ENCODE data around the gene SLC6A6.

Gene SLC6A6

DNA sequence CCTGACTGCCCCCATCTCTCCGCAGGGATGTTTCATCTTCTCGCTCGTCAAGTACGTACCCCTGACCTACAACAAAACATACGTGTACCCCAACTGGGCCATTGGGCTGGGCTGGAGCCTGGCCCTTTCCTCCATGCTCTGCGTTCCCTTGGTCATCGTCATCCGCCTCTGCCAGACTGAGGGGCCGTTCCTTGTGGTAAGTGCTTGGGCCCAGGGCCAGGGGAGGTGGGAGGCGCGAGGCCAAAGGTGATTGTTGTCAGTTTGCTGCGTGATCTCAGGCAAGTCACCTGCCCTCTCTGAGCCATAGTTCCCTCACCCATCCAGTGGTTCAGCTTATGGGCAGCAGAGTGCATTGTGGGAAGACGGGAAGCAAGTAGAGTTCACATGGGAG is 79.2 kb downstream of the SLC6A6 start:
- DNase-seq (ENCODE audit: low read depth in 2 of 3, low spot score in 2 of 3): no peak

DNA sequence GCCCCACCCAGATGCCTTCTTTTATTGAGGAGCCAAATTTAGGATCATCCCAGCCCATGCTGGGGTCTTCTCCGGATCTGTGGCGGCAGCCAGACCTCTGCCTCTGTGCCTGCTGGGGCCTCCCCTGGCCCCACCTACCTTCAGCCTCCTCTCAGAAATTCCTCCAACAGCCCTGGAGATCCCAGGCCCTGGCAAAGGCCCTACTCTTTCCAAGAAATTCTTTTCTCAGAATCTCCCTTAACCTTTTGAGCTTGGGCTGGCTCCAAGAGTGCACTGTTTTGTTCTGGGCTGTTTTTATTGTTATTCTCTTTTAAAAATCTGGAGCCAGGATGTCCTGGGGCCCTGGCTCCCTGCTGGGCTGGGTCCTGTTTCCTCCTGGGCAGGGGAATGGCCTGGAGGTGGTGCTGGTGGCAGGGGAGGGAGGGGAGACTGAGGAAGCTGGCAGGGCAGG is 79.9 kb downstream of the SLC6A6 start:
- no peak for DNase-seq (ENCODE audit: low read depth in 2 of 3, low spot score in 2 of 3)

DNA sequence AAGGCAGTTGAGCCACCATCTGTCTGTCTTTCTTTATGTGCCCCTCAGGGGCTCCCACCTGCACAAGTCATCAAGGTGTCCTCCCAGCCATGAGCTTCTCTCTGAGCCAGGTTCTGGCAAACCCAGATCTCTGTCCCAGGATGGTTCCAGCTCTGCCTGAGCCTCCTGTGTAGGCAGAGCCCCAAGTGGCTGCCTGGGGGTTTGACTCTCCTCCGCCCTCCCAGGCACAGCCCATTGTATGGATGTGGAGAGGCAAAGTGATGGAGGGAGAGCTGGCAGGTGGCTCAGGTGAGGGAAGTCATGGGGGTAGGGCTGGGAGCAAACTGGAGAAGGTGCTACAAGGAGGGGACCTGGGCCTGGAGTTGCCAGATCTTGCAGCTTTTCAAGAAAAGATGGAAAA is 80.9 kb downstream of the SLC6A6 start:
- DNase-seq (ENCODE audit: low read depth in 2 of 3, low spot score in 2 of 3): no peak

DNA sequence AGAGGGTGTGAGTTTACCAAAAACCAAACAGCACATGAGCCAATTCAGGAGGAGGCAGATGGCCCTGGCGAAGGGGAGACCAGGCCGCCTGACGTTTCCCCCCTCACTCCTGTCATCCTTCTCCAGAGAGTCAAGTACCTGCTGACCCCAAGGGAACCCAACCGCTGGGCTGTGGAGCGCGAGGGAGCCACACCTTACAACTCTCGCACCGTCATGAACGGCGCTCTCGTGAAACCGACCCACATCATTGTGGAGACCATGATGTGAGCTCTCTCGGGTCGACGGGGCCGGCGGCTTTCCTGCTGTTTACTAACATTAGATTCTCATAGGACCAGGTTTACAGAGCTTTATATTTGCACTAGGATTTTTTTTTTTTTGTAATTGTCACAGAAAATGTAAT is 82.3 kb downstream of the SLC6A6 start:
- DNase-seq (ENCODE audit: low read depth in 2 of 3, low spot score in 2 of 3): no peak

DNA sequence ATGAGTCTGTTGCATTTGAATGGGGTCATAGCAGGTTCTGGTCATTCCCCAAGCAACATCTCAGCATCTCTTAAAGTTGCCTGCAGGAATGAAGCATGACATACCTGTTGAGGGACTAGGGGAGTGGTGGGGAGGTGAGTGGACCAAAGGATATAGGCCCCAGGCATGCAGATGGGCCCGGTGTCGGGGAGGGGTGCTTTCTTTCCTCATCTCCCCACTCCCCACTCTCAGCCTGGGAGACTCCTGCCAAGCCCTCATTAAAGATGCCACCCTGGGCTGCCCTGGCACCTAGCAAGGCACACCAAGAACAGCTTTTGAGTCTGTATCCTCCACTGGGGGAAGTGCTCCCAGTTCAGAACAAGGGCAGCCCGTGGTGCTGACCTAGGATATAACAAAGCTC is 83.6 kb downstream of the SLC6A6 start:
- DNase-seq (ENCODE audit: low read depth in 2 of 3, low spot score in 2 of 3): no peak

DNA sequence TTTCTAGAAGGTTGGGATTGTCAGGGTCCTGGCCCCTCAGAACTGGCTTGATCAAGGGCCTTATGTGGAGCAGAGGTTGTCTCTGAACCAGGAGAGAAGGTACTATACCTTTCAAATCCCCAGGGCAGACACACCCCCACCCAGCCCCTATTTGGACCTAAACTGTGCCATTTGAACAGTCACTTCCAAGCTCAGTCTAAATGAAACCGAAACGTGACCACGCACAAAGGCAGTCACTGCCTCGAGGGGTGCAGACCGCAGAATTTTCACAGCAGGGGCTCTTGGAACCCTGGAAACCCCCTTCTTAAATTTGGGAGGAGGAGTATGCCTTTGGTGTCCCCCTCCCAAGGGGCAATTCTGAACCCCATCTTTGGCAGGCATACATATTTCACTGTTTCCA is 84.1 kb downstream of the SLC6A6 start:
- DNase-seq (ENCODE audit: low read depth in 2 of 3, low spot score in 2 of 3): no peak

DNA sequence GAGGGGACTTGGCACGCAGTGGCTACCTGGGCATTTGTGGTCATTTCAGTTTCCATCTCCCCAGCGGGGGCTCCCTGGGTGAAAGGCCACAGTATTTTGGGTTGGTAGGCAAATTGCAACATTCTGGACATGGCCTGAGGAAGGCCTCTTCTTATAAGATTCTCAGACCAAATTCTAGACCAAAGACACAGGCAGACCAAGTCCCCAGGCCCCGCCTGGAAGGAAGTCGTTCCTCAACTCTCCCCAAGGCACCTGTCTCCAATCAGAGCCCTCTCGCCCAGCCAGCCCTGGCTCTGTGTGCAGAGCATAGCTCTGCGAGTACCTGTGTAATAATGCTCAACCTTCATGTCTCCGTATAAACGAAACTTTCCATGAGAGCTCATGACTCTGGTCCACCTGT is 84.7 kb downstream of the SLC6A6 start:
- DNase-seq (ENCODE audit: low read depth in 2 of 3, low spot score in 2 of 3): no peak

DNA sequence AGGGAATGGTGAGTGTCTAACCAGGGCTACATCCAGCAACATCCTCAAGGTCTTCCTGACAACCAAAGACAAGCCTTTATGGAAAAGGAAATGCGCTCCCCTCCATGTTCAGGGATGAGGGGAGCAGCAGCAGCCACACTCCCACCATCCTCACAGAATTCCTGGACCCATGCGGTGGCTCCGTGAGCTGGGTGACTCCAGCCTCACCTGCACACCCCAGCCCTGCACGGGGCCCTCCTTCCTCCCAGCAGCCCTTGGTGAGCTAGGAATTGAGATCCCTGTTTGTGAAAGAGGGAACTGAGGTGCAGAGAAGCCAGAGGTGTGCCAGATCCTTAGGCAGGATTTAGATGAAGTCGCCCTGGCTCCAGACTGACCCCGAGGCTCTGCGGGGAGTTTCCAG is 85.4 kb downstream of the SLC6A6 start:
- DNase-seq (ENCODE audit: low read depth in 2 of 3, low spot score in 2 of 3): no peak

DNA sequence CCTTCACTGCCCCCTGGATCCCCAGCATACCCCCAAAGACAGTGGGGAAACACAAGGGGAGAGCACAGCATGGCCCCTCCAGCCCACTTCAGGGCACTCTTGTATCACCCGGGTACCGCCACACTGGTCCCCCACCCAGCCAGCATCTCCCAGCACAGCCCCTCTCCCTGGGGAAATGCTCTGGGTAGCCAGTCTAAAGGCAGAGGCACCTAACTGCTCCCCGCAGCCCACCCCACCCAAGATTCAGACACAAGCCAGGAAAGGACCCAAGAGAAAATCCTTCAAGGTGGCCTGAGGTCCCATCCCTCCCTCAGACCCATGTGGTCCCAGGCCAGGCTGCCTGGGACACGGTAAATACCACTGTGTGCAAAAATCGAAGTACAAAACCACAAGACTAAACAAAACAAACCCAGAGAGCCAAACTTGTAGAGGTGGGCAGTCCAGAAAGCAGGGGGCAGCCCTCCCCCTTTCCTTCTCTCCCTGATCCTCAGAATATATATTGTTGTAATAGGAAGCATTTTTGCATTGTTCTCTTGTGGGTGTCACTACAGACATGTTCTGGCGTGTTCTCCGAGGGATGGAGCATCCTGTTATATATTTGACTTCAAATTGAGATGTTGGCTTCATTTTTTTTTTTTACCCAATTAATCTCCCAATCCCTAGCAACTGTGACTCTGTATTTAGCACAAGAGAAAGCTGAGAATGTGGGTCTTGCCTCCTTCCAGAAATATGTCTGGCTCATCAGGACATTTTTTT is 86.1 kb downstream of the SLC6A6 start:
- DNase-seq (ENCODE audit: low read depth in 2 of 3, low spot score in 2 of 3): no peak

DNA sequence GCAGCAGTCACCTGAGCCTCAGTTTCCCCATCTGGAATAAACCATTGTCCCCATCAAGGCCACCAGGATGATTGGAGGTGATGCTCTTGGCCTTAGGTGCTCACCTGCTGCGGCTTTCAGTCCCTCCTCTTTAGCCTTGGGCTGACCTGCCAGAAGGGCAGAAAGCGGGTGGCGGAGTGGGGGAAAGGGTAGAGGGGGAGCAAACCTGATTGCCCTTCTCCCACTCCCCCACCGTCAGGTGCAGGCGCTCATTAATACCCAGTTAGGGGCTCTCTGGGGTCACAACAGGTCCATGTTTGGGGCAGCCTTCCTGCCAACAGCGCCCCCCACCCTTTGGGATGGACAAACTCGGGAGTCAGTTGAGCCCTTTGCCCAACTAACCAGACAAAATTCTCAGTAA is 87.2 kb downstream of the SLC6A6 start:
- DNase-seq (ENCODE audit: low read depth in 2 of 3, low spot score in 2 of 3): no peak

DNA sequence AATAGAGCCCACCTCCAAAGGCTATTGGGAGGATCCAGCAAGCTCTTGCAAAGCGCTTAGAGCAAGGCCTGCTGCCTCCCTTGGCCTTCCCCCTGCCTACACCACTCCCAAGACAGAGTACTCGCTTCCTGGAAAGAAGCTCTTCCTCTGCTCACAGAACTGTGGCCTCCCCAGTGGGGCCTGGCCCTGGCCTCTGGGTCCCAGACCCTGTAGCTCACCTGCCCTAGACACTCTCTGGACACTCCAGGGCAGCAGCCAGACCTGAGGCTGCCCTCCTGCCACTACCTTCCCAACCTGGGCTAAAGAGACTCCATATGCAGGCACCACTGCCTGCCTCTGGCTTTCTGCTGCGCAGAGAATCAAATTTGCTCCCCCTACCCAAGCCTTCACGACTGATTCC is 87.8 kb downstream of the SLC6A6 start:
- no peak for DNase-seq (ENCODE audit: low read depth in 2 of 3, low spot score in 2 of 3)

DNA sequence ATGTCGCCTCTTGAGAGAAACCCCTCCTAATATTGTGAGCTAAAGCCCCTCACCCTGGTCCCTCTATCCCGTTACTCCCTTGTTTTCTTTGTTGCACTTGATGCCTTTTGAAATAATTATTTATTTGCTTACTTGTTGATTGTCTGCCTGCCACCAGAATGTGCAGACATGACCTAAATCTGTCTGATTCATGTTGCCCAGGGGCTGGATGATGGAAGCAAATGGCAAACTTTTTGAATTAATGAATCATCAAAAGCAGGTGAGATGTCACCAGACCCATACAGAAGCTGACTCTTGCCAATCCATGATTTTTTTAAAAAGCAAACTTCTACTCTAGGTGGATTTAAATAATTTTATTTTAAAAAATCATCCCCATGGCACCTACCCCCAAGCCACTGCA is 88.4 kb downstream of the SLC6A6 start:
- no peak for DNase-seq (ENCODE audit: low read depth in 2 of 3, low spot score in 2 of 3)

DNA sequence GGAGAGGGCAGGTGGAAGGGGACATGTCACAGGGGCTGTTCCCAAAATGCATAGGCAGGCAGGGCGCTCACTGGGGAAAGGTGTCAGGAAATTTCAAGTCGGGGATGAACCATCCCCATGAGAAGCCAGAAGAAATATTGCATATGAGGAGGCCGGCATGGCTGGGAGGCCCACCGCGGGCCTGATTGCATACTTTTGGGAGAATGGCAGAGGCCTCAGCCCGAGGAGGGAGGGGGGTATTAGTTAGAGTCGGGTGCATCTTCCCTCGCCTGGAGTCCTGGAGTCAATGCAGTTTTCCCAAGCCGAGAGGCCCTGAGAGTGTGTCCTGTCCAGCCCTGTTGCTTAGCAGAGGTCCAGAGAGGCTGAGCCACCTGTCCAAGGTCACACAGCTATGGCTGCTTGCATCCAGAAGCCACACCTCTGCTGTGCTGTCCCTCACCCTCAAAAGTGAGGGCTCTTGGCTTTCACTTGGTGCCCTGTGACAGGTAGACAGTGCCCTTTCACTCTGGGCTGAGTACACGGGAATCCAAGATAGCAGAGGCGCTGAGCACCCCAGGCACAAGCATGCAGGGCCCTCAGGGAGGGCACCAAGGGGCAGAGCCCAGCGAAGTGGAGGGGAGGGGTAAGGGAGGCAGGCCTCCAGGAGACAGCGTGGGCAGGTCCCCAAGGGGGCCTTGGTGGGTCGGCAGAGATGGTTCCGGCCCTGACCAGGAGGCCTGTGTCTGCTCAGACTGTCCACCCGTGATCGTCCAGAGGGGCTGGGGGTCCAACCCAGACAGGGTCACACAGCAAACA is 89.2 kb downstream of the SLC6A6 start:
- no peak for DNase-seq (ENCODE audit: low read depth in 2 of 3, low spot score in 2 of 3)

DNA sequence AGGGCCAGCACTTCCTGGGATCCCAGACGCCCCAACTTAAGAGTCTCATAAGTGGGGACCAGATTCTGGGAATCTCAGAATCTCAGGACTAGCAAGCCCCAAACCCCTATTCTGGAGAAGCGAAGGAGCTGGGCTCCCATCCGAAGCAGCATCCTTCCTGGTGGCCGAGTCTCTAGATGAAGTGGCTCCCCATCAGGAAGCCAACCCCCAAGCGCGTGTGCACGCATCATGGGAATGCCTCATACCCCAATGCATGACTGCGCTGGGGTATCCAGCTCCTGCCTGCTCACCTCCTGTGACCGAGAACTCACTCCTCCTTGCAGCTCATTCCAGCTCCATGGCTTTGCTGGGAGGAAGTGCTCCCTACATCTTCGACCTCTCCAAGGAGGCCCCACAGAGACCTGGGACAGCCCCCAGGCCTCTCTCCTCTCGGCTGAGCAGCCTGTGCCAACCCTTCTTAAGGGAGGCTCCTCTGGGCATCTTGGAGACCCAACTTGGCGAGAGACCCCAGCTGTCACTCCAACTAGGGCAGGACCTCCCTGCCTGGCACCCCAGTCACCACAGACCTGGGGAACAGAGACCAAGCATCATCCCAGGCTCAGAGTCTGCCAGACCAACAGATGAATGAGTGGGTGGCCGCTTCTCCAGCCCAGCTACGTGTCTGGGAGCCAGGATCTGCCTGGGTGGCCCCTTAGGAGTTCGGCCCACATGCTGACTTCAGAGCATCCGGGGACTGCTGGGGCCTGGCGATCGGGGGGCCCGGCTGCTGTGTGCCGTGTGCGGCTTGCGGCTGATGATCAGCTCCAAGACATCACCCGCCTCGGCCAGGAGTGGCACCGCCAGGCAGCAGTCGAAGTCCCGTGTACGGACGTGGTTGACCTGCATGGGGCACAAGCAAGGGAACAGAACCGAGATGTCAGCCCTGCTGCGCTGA is 90.8 kb downstream of the SLC6A6 start:
- DNase-seq (ENCODE audit: low read depth in 2 of 3, low spot score in 2 of 3): no peak

DNA sequence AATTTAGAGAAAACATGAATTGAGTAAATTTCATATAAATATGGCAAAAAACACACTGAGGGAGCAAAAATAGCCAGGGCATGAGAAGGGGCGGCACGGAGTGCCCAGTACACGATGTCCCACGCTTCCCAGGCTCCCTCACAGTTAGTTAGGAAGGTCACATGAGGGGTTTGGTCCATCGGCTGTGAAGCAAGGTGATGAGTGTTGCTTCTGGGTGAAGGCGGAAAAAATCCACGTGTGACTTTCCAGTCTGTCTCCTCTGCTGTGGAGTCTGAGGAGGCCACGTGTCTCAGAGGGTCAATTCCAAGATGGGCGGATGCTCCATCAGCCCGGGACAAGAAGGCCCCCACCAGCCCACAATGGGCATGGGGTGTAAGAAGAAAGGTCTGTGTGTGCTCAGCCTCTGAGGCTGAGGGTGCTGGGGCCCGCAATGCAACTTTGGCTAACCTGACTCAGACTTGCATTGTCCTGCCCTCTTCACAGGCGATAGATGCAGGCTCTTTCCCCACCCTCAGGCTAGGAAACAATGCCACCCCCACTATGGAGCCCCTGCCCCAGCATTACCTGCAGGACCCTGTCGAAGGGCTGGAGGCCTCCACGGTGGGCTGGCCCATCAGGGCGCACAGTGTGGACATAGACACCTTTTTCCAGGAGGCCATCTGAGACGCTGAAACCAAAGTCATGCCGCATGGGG is 92.0 kb downstream of the SLC6A6 start:
- no peak for DNase-seq (ENCODE audit: low read depth in 2 of 3, low spot score in 2 of 3)

DNA sequence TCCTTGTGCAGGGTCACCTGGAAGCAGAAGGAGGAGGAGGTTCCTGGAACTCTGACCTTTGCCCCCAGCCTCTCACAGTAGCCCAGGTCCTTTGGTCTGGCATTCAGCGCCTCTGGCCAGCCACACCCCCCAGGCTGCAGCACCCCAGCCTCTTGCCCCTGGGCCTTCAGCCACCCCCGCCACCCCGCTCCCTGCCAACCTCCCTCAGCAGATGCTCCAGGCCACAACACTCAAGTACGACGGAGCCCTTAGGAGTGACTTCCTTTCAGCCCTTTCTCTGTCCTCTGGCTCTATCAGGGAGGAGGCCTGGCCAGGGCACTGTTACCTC is 92.5 kb downstream of the SLC6A6 start:
- DNase-seq (ENCODE audit: low read depth in 2 of 3, low spot score in 2 of 3): no peak

DNA sequence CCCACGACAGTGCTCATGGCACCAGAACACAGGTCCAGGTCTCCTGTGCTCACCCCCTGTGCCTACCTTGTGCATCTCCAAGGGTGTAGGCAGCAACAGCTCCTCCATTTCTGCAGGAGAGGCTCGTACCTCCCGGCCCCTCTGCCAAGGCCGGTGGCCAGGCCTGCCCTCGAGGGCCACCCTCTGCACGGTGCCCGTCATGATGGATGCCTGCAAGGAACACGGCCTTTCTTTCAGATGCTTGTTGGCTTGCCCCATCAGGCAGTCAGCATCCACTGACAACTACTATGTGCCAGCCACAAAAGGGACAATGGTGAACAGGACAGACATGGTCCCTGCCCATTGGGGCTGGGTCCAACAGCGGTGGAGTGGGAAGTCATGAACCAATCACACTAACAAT is 93.9 kb downstream of the SLC6A6 start:
- DNase-seq (ENCODE audit: low read depth in 2 of 3, low spot score in 2 of 3): no peak

DNA sequence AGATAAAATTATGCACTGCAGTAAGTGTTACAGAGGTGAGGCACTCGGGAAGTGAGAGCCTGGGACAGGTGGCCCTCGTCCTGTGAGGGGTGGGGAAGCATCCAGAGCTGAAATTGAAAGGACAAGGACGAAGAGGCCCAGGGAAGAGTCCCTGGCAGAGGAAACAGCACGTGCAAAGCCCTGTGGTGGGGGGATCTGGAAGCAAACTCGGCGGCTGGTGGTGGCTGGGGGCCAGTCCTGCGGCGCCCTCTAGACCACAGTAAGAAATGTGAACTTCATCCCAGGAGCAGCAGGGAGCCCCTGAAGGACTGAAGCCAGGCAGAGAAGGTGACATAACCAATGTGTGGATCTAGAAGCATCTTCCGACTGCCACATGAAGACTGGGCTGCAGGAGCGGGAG is 94.9 kb downstream of the SLC6A6 start:
- DNase-seq (ENCODE audit: low read depth in 2 of 3, low spot score in 2 of 3): no peak

DNA sequence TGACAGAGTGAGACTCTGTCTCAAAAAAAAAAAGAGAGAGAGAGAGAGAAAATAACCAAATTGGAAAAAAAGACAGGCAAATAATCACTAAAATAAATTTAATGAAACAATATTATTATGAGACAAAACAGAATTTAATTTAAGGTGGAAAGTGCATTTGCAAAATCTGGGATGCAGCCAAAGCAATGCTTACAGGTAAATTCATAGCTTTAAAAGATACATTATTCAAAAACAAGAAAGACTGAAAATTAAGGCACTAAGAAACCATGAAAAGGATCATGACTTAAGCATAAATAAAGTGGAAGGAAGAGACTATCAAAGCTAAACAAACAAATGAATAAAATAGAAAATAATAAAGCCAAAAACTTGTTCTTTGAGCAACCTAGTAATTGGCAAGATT is 100.1 kb downstream of the SLC6A6 start:
- no peak for DNase-seq (ENCODE audit: low read depth in 2 of 3, low spot score in 2 of 3)

DNA sequence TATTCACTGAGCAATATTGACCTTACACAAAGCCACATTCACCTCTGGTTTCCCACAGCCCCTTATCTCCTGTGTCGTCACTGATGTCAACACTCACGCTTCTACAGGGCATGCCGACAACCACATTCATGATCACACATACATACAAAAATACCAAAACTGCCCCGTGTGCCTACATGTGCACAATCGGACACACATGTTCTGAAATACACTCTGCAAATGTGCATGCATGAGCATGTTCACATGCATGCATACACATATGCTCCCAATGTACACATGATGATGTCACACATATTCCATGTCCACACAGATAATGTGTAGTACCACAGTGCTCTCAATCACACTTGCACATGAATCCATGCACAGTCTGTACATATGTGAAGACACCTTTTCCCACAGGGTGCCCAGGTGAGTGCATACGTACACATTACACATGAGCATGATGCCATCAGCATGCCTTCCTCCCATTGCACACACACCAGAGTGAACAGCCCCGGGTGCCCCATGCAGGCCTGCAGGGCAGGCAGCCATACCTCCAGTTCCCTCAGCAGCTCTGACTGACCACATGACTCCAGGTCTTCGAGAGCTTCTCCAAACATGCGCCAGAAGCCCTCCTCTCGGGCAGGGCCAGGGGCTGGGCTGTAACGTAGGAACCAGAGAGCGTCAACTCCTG is 100.8 kb downstream of the SLC6A6 start:
- DNase-seq (ENCODE audit: low read depth in 2 of 3, low spot score in 2 of 3): no peak

DNA sequence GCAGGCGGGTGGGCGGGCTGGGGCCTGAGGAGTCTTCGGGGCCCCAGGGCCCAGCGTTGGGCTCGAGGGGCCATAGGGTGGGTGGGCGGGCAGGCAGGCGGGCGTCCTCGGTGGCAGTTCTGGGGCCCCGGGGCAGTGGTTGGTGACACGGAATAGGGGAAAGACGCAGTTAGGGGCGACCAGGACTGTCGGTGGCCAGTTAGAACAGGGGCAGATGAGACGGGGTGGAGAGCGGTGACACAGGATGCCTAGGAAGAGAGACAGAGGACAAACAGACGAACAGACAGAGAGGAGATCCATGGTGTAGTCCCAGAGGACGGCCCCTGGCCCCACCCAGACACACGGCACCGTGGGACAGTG is 101.3 kb downstream of the SLC6A6 start:
- DNase-seq (ENCODE audit: low read depth in 2 of 3, low spot score in 2 of 3): no peak

Data from activated CD8-positive, alpha-beta memory T cell treated with anti-CD3 and anti-CD28 coated beads for 48 hours (primary cell).